ENCODE measurements around the gene BRD1.
"Not testable (repeated sequence)": the region's sequence is repeated elsewhere in the genome, so short reads cannot be mapped to it uniquely, and the experiment has no call there.

The BRD1 gene

DNA sequence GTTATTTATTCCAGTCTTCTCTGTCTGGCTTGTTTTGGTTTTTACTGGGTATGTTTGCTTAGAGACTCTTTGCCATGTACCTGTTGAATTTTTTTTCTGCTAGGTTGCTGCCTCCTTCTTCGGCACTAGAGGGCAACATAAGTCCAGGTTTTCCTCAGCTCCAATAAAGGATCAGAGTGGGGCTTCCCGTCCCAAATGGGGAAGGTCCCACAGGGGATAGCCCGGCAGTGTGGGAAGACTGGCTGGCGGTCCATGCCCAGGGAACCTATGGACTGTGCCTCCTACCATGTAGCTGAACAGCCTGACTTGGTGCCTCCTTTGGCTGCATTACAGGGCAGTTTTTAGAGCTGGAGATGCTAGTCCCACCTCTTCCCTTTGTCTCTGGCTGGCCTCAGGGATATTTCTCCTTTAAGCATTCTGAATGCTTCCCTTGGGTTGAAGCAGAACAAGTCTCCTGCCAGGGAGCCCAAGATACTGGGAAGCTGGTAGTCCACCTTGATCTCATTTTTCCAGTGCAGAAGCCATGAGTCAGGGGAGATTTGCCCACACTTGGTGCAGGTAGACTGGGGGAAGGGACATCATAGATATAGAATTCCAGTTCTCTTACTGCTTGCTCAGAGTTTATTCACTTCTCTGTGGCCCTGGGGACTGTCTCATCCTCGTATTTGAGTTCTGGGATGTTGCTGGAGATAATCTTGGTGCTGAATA lies 60.2 kb downstream of the BRD1 start:
- DNase-seq, result peak; percentile 30

DNA sequence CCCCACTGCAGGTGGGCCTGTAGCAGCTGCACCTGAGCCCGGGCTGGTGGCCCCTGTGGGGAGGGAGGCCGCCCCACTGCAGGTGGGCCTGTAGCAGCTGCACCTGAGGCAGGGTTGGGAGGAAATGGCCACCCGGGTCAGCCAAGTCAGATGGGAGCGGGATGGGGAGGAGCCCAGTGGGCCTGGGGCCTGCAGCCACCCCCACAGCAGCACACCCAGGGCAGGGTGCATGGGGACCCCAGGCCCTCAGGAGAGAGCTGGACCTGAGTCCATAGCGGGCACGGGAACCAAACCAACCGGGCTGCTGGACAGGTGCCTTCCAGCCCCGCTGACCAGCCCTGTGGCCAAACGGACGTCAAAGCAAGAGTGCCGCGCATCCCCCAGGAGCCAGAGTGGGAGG lies 61.7 kb downstream of the BRD1 start:
- no peak for DNase-seq

DNA sequence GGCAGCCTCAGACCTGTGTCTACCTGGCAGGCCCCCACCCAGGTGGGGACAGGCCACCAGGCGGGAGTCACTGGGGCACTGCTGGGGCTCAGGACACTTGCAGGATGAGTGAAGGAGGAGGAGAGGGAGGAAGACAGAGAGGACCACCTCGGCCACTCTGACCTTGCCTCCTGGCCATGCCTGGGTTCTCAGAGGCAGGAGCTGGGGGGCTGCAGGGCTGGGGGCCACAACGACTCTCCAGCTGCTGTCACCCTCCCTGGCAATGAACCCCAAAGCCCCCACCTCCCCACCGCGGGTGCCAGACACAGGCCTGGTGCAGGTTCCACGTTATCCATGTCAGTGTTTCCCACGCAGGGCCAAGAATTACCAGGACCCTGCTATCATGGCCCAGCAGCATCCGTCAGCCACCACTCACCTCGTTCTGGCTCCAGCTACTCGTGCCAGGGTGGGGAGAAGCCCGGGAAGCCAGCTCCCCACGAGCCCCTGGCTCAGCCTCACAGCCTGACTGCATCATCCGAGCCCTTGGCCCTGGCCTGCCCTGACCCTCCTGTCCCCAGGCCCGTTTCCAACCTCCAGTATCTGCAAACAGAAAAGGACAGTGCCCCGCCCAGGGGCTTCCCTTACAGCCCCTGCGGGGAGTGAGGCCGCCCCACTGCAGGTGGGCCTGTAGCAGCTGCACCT lies 62.4 kb downstream of the BRD1 start:
- no peak for DNase-seq

- DNase-seq, result no peak
Observed at GRCh38 chr22:49764127-49764581, 63.5 kb downstream of the BRD1 start.

- DNase-seq, result no peak
Observed at GRCh38 chr22:49763696-49764095, 64.0 kb downstream of the BRD1 start.

DNA sequence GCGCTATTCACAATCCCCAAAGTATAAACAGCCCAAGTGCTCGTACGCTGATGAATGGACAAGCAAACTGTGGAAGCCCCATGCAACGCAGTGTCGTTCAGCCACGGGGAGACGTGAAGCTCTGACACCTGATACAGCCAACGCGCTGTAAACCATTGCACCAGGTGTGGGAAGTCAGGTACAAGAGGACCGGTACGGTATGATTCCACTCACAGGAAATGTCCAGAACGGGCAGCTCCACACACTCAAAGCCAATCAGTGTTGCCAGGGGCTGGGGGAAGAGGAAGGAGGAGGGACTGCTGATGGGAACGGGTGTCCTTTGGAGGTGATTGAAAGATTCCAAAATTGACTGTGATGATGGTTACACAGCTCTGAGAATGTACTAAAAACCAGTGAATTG lies 64.5 kb downstream of the BRD1 start:
- no peak for DNase-seq

DNA sequence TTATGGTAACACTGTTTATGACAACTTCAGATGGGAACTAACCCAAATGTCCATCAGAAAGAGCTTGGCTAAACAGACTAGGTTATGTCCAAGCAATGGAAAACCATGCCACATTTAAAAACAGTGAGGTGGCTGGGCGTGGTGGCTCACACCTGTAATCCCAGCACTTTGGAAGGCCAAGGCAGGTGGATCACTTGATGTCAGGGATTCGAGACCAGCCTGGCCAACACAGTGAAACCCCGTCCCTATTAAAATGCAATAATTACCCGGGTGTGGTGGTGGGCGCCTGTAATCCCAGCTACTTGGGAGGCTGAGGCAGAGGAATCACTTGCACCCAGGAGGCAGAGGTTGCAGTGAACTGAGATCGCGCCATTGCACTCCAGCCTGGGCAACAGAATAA lies 65.1 kb downstream of the BRD1 start:
- DNase-seq, result not testable (repeated sequence)

- no peak for DNase-seq
Observed at GRCh38 chr22:49761836-49762235, 65.8 kb downstream of the BRD1 start.

DNA sequence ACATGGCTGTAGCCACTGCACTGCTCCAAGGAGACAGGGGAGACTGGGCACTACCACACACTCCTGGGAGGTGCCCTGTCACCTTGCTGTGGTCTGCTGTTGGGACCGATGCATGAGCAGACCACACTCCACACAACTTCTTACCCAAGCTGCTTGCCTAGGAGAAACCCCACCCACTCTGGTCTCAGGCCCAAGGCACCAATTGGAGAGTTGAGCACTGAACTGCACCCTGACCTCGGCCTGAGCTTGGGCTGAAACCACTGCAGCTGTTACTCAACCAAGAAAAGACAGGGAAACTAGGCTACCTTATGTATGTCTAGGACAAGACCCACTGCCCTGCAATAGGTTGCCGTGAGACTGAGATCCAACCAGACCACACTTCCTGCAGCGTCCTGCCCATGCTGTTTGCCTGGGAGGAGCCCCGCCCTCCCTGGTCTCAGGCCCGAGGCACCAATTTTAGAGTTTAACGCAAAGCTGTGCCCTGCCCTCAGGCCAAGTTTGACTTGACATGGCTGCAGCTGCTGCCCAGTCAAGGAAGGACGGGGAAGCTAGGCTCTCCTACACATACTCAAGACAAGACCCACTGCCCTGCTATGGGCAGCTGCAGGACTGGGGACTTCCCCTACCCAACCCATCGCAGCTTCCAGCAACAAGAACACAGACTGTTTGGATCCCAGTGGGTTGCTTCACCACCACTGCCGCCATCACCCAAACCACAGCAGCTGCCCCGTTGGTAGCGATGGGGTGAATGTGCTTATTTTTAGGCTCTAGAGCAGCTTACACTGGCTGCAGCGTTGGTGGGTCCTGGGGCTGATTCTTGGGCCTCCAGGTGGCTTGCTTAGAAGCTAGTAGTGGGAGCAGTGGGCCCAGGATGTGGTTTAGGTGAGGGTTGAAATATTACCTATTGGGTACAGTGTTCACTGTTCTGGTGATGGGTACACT lies 66.8 kb downstream of the BRD1 start:
- no peak for DNase-seq

- DNase-seq, result no peak
Observed at GRCh38 chr22:49760280-49760629, 67.4 kb downstream of the BRD1 start.

DNA sequence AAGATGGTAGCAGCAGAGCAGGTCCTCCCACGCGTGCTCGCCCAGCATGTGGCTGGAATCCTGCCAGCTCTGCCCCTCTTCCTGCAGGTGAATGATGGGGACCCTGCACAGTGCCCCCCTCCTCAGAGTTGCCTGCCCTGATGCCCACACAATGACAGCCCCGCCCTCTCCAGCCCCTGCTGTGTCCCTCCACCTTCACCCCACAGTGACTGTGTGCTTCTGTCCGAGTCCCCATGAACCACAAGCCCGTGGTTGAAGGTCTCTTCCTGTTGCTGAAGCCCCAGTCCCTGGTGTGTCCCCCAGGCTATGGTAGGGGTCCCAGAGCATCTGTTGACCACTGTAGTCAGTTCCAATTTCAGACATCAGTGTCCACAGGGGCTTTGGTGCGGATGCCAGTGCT lies 71.0 kb downstream of the BRD1 start:
- no peak for DNase-seq

DNA sequence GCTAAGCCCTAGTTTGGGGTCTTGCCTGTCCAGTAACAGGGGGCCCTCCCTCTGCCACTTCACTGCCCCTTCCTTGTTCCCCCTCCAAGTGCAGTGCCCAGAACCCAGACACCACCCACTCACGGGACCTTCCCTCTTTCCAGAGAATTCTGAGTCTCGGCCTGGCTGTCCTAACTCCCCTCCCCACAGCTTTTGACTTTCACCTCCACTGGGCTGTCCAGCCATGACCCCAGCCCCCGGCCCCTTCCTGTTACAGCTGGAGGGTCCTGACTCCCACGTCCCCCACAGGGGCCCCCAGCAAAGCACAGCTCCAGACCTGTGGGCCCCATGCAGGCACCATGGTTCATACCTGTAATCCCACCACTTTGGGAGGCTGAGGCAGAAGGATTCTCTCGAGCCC lies 71.5 kb downstream of the BRD1 start:
- DNase-seq, result no peak

- DNase-seq, result no peak
Observed at GRCh38 chr22:49755631-49756001, 72.1 kb downstream of the BRD1 start.

DNA sequence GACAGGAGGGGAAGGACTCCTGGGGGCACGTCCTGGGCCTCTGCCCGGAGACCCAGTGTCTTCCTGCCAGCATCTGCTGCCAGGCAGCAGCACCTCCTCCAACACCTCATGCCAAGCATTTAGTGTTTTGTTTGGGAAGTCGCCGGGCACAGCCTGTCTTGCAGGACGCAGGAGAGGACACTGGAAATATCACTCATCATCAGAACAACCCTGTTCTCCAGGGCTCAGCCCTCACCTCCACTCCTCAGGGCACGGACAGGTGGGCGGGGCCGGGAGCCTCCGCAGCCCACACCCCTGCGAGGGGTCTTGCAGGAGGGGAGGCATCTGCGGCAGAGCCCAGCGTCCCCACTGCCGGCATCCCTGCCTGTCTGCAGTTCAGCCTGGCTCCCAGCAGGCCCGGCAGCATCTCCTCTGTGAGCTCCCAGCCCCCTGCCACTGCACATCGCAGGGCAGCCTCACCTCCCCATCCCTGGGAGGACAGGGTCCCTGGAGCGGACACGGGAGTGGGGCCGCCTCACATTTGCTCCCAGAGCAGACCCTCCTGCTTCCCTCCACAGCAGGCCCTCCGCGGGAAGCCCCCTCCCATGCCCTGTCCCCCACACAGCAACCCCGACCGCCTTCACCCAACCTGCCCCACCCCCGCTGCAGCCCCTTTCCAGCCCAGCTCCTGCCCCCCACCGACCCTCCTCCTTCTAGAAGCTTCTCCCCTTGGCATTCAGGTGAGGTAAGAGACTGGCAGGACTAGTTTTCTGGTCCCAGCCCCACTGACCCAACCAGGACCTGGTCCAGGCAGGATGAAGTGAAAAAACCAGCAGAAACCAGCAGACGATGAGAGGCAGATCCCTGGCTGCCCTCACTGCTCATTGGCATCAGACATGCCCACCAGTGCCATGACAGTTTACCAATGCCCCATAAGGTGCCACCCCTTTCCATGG lies 72.7 kb downstream of the BRD1 start:
- no peak for DNase-seq

GRCh38 chr22:49753961-49754695 lies 73.5 kb downstream of the BRD1 start:
- DNase-seq, result no peak

GRCh38 chr22:49753276-49753890 lies 74.3 kb downstream of the BRD1 start:
- no peak for DNase-seq

DNA sequence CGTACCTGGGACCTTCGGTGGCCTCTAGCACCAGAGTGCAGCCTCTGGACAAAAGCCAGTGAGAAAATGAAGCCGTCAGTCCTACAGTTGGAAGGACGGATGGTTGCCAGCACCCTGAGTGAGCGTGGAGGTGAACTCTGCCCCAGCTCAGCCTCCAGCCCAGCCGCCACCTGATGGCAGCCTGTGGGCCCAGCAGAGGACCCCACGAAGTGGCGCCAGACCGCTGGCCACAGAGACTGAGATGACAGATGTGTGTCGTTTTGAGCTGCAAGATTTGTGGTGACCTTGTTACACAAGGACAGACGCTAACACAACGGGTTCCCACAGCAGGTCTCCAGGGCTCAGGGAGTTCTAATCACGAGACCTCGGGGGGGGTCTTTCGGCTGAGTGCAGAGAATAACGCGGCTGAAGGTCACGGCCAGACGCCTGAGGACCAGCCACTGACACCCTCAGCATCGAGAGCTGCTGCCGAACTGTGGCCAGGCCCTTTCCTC lies 75.0 kb downstream of the BRD1 start:
- DNase-seq, result no peak

- DNase-seq, result no peak
Observed at GRCh38 chr22:49751966-49752597, 75.6 kb downstream of the BRD1 start.

GRCh38 chr22:49751318-49751965 lies 76.2 kb downstream of the BRD1 start:
- no peak for DNase-seq

- no peak for DNase-seq
Observed at GRCh38 chr22:49749885-49750510, 77.7 kb downstream of the BRD1 start.

Measured in HCEC 1CT (cell line).